K562 (cell line): Measurements from ENCODE around the gene PHAX. TPM values are rescaled to one million over a fixed set of nuclear protein-coding genes. Genes with fewer than 3 reads are reported as not detected.

ENCODE experiments used
- ATF1 ChIP-seq, 2 experiments: fragments of 450-650 bp in 1 of 2; IDR thresholded peaks; 2 replicates each; pipeline ENCODE4 v1.6.1; 2016; ENCODE audit warnings: missing compliant biosample characterization in 1 of 2, missing genetic modification characterization in 1 of 2
- CBX8 ChIP-seq: fragments of 200-600 bp; sonication (generic); IDR thresholded peaks from 2 replicates; pipeline ENCODE4 v1.6.1; 2012; ENCODE audit warnings: borderline replicate concordance, mixed run types, low read depth, mild to moderate bottlenecking, moderate library complexity, mixed read lengths, low read length, control low read depth, inconsistent platforms; ENCODE audit not compliant: poor library complexity, severe bottlenecking; ENCODE audit errors: extremely low read depth
- ELF1 ChIP-seq: fragments of 200-800 bp; sonication (Bioruptor generic); IDR thresholded peaks from 2 replicates; pipeline ENCODE4 v1.6.1; 2016; ENCODE audit warnings: missing genetic modification characterization, missing compliant biosample characterization
- HDAC1 ChIP-seq, 2 experiments: fragments of 450-650 bp; IDR thresholded peaks; 2 replicates each; pipeline ENCODE4 v1.6.1; 2016 to 2017; ENCODE audit warnings: inconsistent platforms in 1 of 2, mild to moderate bottlenecking in 1 of 2, moderate library complexity in 1 of 2
- HINFP ChIP-seq: fragments of 450-650 bp; conservative IDR thresholded peaks from 2 replicates; pipeline ENCODE4 v1.6.1; 2016; ENCODE audit warnings: missing genetic modification characterization, low read depth, mild to moderate bottlenecking, control low read depth, missing compliant biosample characterization
- HMBOX1 ChIP-seq: sonication (generic); IDR thresholded peaks from 2 replicates; pipeline ENCODE4 v1.6.1; 2016
- HNRNPK ChIP-seq: fragments of 200-400 bp; formaldehyde crosslinking; IDR thresholded peaks from one replicate; pipeline ENCODE4 v1.6.1; 2018; ENCODE audit warnings: mild to moderate bottlenecking, low read depth, low read length; ENCODE audit not compliant: poor library complexity, severe bottlenecking
- HNRNPLL ChIP-seq: fragments of 200-400 bp; formaldehyde crosslinking; IDR thresholded peaks from 2 replicates; pipeline ENCODE4 v1.6.1; 2017; ENCODE audit warnings: low read length, low read depth, mild to moderate bottlenecking; ENCODE audit not compliant: poor library complexity, severe bottlenecking
- ID3 ChIP-seq, 2 experiments: fragments of 250-450 bp in 1 of 2; fragments of 450-650 bp in 1 of 2; sonication (Bioruptor Pico) in 1 of 2; IDR thresholded peaks; 2 replicates each; pipeline versions ENCODE4 v1.6.1 to v1.8.0; 2016 to 2021; ENCODE audit warnings: mild to moderate bottlenecking in 2 of 2, moderate library complexity in 2 of 2, missing compliant biosample characterization in 1 of 2, missing genetic modification characterization in 1 of 2
- KLF1 ChIP-seq: fragments of 450-650 bp; IDR thresholded peaks from 2 replicates; pipeline ENCODE4 v1.6.1; 2016; ENCODE audit warnings: missing genetic modification characterization, missing compliant biosample characterization
- LARP7 ChIP-seq: fragments of 450-650 bp; IDR thresholded peaks from 2 replicates; pipeline ENCODE4 v1.6.1; 2016
- NFATC3 ChIP-seq: fragments of 450-650 bp; IDR thresholded peaks from 2 replicates; pipeline ENCODE4 v1.6.1; 2017; ENCODE audit warnings: mild to moderate bottlenecking
- NR2C1 ChIP-seq, 2 experiments: fragments of 450-650 bp; IDR thresholded peaks; 2 replicates each; pipeline ENCODE4 v1.6.1; 2017; ENCODE audit warnings: mild to moderate bottlenecking in 2 of 2, antibody characterized with exemption in 1 of 2, inconsistent platforms in 1 of 2, missing compliant biosample characterization in 1 of 2, missing genetic modification characterization in 1 of 2
- PCBP2 ChIP-seq: fragments of 200-400 bp; formaldehyde crosslinking; IDR thresholded peaks from 2 replicates; pipeline ENCODE4 v1.6.1; 2018; ENCODE audit warnings: low read length, low read depth, mild to moderate bottlenecking, moderate library complexity; ENCODE audit not compliant: poor library complexity, severe bottlenecking
- PRMT5 ChIP-seq: sonication (generic); formaldehyde crosslinking; IDR thresholded peaks from 2 replicates; pipeline ENCODE4 v1.5.0; 2020; ENCODE audit warnings: missing genetic modification reagents
- RB1 ChIP-seq: fragments of 450-650 bp; IDR thresholded peaks from 2 replicates; pipeline ENCODE4 v1.6.1; 2017; ENCODE audit warnings: low read depth, mild to moderate bottlenecking
- RBM22 ChIP-seq: fragments of 200-400 bp; formaldehyde crosslinking; IDR thresholded peaks from 2 replicates; pipeline ENCODE4 v1.6.1; 2018; ENCODE audit warnings: low read length, low read depth; ENCODE audit not compliant: poor library complexity, severe bottlenecking
- SMARCA4 ChIP-seq: fragments of 450-650 bp; IDR thresholded peaks from 2 replicates; pipeline ENCODE4 v1.6.1; 2016
- SUPT5H ChIP-seq: fragments of 450-650 bp; IDR thresholded peaks from 2 replicates; pipeline ENCODE4 v1.6.1; 2016
- TEAD1 ChIP-seq, 2 experiments: fragments of 450-650 bp in 1 of 2; sonication (generic) in 1 of 2; formaldehyde crosslinking; IDR thresholded peaks; 2 replicates each; pipeline versions ENCODE4 v1.4.0 to v1.8.0; 2020 to 2022; ENCODE audit warnings: mild to moderate bottlenecking in 2 of 2, missing genetic modification reagents in 1 of 2
- ZNF224 ChIP-seq: sonication (generic); formaldehyde crosslinking; IDR thresholded peaks from 2 replicates; pipeline ENCODE4 v1.8.0; 2022; ENCODE audit warnings: mild to moderate bottlenecking, missing genetic modification reagents
- ZNF277 ChIP-seq: fragments of 250-450 bp; sonication (Bioruptor Pico); IDR thresholded peaks from 2 replicates; pipeline ENCODE4 v1.8.0; 2022; ENCODE audit warnings: inconsistent platforms, mild to moderate bottlenecking, moderate library complexity, borderline replicate concordance
- ZNF347 ChIP-seq: fragments of 450-650 bp; formaldehyde crosslinking; IDR thresholded peaks from 2 replicates; pipeline ENCODE4 v1.4.0; 2020; ENCODE audit warnings: low read depth, mild to moderate bottlenecking, moderate library complexity
- ZNF551 ChIP-seq: fragments of 250-450 bp; sonication (Bioruptor Pico); IDR thresholded peaks from 2 replicates; pipeline ENCODE4 v1.5.0; 2021; ENCODE audit warnings: mild to moderate bottlenecking, moderate library complexity
- ZNF57 ChIP-seq: fragments of 450-650 bp; formaldehyde crosslinking; IDR thresholded peaks from 2 replicates; pipeline ENCODE4 v1.4.0; 2020; ENCODE audit warnings: mild to moderate bottlenecking, moderate library complexity
- polyA plus RNA-seq, 8 experiments: library from polyadenylated mRNA; depleted of rRNA in 4 of 8; stranded (reverse) in 5 of 8; unstranded in 3 of 8; fragments of >200 nt; fragmentation: Nextera tagmentation in 2 of 8; fragmentation: Illumina TruSeq in 1 of 8; extraction: Ambion mirVana in 2 of 8; extraction: Trizol in 1 of 8; gene quantifications; 2 replicates each; pipeline versions ENCODE4 v1.2.1 to v1.2.3, GENCODE V29; 2011 to 2014; ENCODE audit warnings: inconsistent platforms in 1 of 8, missing spikeins in 1 of 8
- total RNA-seq, 7 experiments: library from RNA; depleted of rRNA in 6 of 7; stranded (reverse); fragments of >200 nt in 6 of 7; fragmentation: Illumina TruSeq in 2 of 7; extraction: Trizol in 2 of 7; gene quantifications; 2 replicates each; pipeline versions ENCODE4 v1.2.1 to v1.2.3, GENCODE V29; 2011 to 2021; ENCODE audit warnings: low replicate concordance in 1 of 7

The PHAX gene
- total and polyA plus RNA-seq, 9 of the 15 experiments (the other 6 are each of a cell fraction or from before 2014, with no cell fraction given): 20.2 to 59.8 (median 43.5) TPM

- TF ChIP-seq ID3 (CRISPR knock-in tag; IDR thresholded peaks at IDR 0.05): no peak
- no peak for TF ChIP-seq ID3 (tag; IDR thresholded peaks at IDR 0.05)
- TF ChIP-seq TEAD1 (CRISPR knock-in tag; IDR thresholded peaks at IDR 0.05): 0 out of 4 replicates have a peak, but pooled peaks have one; percentile 24 to 45
- no peak for TF ChIP-seq RBM22
- no peak for TF ChIP-seq ZNF551 (CRISPR knock-in tag)
- TF ChIP-seq HDAC1 (IDR thresholded peaks at IDR 0.05): peak in 1 of 2 experiments; percentile 9; a peak in 1 of 4 replicates
- TF ChIP-seq ELF1 (tag): no peak
- no peak for TF ChIP-seq PRMT5
- TF ChIP-seq HMBOX1: peak; percentile 81
- no peak for TF ChIP-seq ATF1 (CRISPR knock-in tag; IDR thresholded peaks at IDR 0.05)
- peak; percentile 57 for TF ChIP-seq ATF1 (tag; IDR thresholded peaks at IDR 0.05)
- peak; percentile 42; the same call in 1 of the 2 replicates for TF ChIP-seq SMARCA4
- TF ChIP-seq CBX8: no peak
- TF ChIP-seq HNRNPK: no peak
- TF ChIP-seq PCBP2: no peak
- TF ChIP-seq LARP7: no peak
- TF ChIP-seq ZNF347 (CRISPR knock-in tag): no peak
- TF ChIP-seq KLF1 (tag): no peak
- no peak for TF ChIP-seq SUPT5H
- no peak for TF ChIP-seq HNRNPLL
- no peak for TF ChIP-seq ZNF224
- TF ChIP-seq NFATC3: no peak
- TF ChIP-seq NR2C1 (IDR thresholded peaks at IDR 0.05): no peak
- no peak for TF ChIP-seq NR2C1 (tag; IDR thresholded peaks at IDR 0.05)
- TF ChIP-seq HINFP (tag): no peak
- no peak for TF ChIP-seq ZNF277 (CRISPR knock-in tag)
- TF ChIP-seq ZNF57 (CRISPR knock-in tag): no peak
- no peak for TF ChIP-seq RB1
These were observed 75.5 kb downstream of the PHAX start (continued) for GRCh38 chr5:126676195-126676624.
